Measurements from ENCODE around the gene CALN1. TPM values are rescaled to one million over a fixed set of nuclear protein-coding genes. Genes with fewer than 3 reads are reported as not detected.

The CALN1 gene
- total and polyA plus RNA-seq, 12 donors = not detected

GRCh38 chr7:72030994-72031667 is 381.0 kb downstream of the CALN1 start:
- Histone ChIP-seq H3K4me3 (no peak overlapping the region), H3K27me3 (no peaks in the 10 kb centered on the region), H3K27ac (peak overlapping the region in 4 of 10 donors; percentile 21 to 72 (median 46)), H3K36me3 (no peaks in the 10 kb centered on the region), H3K9me3 (peaks cover 0 to 11% (median 5%) of the 10 kb centered on the region in 11 donors), H3K4me1 (peaks cover 0 to 20% (median 5%) of the 10 kb centered on the region in 9 donors)
- intact Hi-C loops (cut with DNase I) = no loop called here
- ATAC-seq (peak in 7 of 8 donors; percentile 10 to 73 (median 62)), DNase-seq (no peak)
- no peak for TF ChIP-seq CTCF (IDR thresholded peaks at IDR 0.05)
- WGBS, 2 donors = 71 to 74% methylated on average over 4 of the region's 4 CpGs

- DNase-seq (no peak), ATAC-seq (no peak)
- no peak for TF ChIP-seq CTCF (IDR thresholded peaks at IDR 0.05)
- intact Hi-C loops (cut with DNase I) = loop anchor here in 1 of 10 donors (10.0 kb wide), 1 partner anchor 1063 kb away; no protein-coding TSS in a partner anchor
- no peak overlapping the region for H3K4me3 ChIP-seq
- H3K27me3 ChIP-seq = no peaks in the 10 kb centered on the region
- peaks cover 0 to 17% (median 3%) of the 10 kb centered on the region in 9 donors for H3K4me1 ChIP-seq
- H3K36me3 ChIP-seq = no peaks in the 10 kb centered on the region
- 57 to 72% methylated on average over 6 of the region's 6 CpGs for WGBS, 2 donors
- no peak overlapping the region for H3K27ac ChIP-seq
- H3K9me3 ChIP-seq = peaks cover 0 to 7% (median 0%) of the 10 kb centered on the region in 11 donors
Measured at GRCh38 chr7:72028267-72028666, 383.9 kb downstream of the CALN1 start.

GRCh38 chr7:72025381-72025960 is 386.7 kb downstream of the CALN1 start:
- no peak for DNase-seq
- WGBS, 2 donors = 73 to 86% methylated on average over 3 of the region's 3 CpGs
- Histone ChIP-seq H3K4me1 (no peaks in the 10 kb centered on the region), H3K4me3 (no peak overlapping the region), H3K9me3 (peaks cover 0 to 7% (median 0%) of the 10 kb centered on the region in 11 donors), H3K27ac (no peak overlapping the region), H3K36me3 (no peaks in the 10 kb centered on the region), H3K27me3 (no peaks in the 10 kb centered on the region)
- no peak for TF ChIP-seq CTCF (IDR thresholded peaks at IDR 0.05)
- no peak for ATAC-seq
- intact Hi-C loops (cut with DNase I) = loop anchor here in 1 of 10 donors (10.0 kb wide), 1 partner anchor 1061 kb away; no protein-coding TSS in a partner anchor

GRCh38 chr7:72023926-72024325 is 388.2 kb downstream of the CALN1 start:
- DNase-seq (no peak), ATAC-seq (no peak)
- no peaks in the 10 kb centered on the region for H3K4me1 ChIP-seq
- intact Hi-C loops (cut with DNase I) = loop anchor here in 1 of 10 donors (10.0 kb wide), 1 partner anchor 1059 kb away; no protein-coding TSS in a partner anchor
- H3K4me3 ChIP-seq = no peak overlapping the region
- H3K27me3 ChIP-seq = no peaks in the 10 kb centered on the region
- TF ChIP-seq CTCF (IDR thresholded peaks at IDR 0.05) = no peak
- H3K27ac ChIP-seq = no peak overlapping the region
- H3K36me3 ChIP-seq = no peaks in the 10 kb centered on the region
- H3K9me3 ChIP-seq = peaks cover 0 to 14% (median 0%) of the 10 kb centered on the region in 11 donors
- WGBS, 2 donors = 88 to 94% methylated on average over 4 of the region's 4 CpGs

Measured in heart right ventricle (tissue), 16 donors.